ENCODE measurements around the gene FAM47E.

Gene FAM47E

DNA sequence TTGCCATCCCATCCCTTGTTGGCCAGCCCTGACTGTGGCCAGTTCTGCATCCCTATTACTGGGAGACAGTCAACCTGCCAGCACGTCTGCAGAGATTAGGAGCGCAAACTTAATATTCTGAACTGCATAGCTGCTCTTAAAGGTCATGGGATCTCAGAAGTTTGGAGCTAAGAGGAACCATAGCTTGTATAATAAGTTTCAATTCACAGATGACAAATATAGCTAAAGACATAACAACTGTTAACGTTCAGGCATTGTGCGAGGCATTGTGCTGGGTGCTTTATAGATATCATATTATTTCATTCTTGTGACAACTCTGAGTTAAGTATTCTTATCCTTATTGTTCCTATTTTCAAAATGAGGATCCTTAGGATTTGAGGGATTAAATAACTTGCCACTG, 41.6 kb upstream of the FAM47E start:
- H3K4me3 ChIP-seq (ENCODE audit: low read length), result peak overlapping the region; percentile 23
- TF ChIP-seq EZH2phosphoT487 (IDR thresholded peaks at IDR 0.05; ENCODE audit: low read depth), result no peak
- TF ChIP-seq, protein P1, sequence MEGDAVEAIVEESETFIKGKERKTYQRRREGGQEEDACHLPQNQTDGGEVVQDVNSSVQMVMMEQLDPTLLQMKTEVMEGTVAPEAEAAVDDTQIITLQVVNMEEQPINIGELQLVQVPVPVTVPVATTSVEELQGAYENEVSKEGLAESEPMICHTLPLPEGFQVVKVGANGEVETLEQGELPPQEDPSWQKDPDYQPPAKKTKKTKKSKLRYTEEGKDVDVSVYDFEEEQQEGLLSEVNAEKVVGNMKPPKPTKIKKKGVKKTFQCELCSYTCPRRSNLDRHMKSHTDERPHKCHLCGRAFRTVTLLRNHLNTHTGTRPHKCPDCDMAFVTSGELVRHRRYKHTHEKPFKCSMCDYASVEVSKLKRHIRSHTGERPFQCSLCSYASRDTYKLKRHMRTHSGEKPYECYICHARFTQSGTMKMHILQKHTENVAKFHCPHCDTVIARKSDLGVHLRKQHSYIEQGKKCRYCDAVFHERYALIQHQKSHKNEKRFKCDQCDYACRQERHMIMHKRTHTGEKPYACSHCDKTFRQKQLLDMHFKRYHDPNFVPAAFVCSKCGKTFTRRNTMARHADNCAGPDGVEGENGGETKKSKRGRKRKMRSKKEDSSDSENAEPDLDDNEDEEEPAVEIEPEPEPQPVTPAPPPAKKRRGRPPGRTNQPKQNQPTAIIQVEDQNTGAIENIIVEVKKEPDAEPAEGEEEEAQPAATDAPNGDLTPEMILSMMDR (IDR thresholded peaks at IDR 0.05; ENCODE audit: low read depth, low read length), result no peak
- H3K4me2 ChIP-seq (ENCODE audit: low read length), result peak overlapping the region; percentile 66
- H3K79me2 ChIP-seq (ENCODE audit: low read length), result no peaks in the 10 kb centered on the region
- H3K27me3 ChIP-seq (ENCODE audit: low read depth, low read length), result 0 out of 2 replicates have a peak, but pooled peaks cover 3% of the 10 kb centered on the region
- no peaks in the 10 kb centered on the region for H3K36me3 ChIP-seq (replicated peaks; ENCODE audit: low read depth, low read length)
- no peaks in the 10 kb centered on the region for H3K9me3 ChIP-seq (ENCODE audit: insufficient read depth, low read length)
- H2AFZ ChIP-seq (ENCODE audit: low read depth, low read length), result no peak overlapping the region
- H4K20me1 ChIP-seq (ENCODE audit: insufficient read depth, low read length), result peaks cover 5% of the 10 kb centered on the region
- no peak overlapping the region for H3K9ac ChIP-seq (ENCODE audit: low read length)
- peaks cover 36% of the 10 kb centered on the region for H3K4me1 ChIP-seq (ENCODE audit: low read length)
- H3K27ac ChIP-seq (ENCODE audit: low read length), result peak overlapping the region; percentile 21; the same call in 1 of the 2 replicates

DNA sequence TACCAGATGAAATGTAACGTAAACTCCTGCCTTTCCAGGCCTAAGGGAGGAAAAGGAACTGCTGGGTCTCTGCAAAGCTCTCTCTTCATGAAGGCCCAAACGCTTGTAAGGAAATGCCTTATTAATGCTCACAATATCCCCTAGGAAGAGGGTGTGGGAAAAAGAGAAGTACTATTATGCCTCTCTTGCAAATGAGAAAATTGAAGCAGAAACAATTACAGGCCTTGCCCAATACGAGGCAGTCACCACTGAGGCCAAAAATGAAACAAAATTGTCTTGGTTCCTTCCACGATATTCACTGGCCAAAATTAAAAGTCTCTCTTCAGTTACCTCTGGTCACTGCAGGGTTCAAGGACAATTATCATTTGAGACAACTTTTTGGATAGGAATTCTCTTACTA, 41.1 kb upstream of the FAM47E start:
- H3K79me2 ChIP-seq (ENCODE audit: low read length), result no peaks in the 10 kb centered on the region
- peaks cover 38% of the 10 kb centered on the region for H3K4me1 ChIP-seq (ENCODE audit: low read length)
- peaks cover 5% of the 10 kb centered on the region for H4K20me1 ChIP-seq (ENCODE audit: insufficient read depth, low read length)
- no peak overlapping the region for H3K9ac ChIP-seq (ENCODE audit: low read length)
- no peak for TF ChIP-seq EZH2phosphoT487 (IDR thresholded peaks at IDR 0.05; ENCODE audit: low read depth)
- TF ChIP-seq, protein P1 (IDR thresholded peaks at IDR 0.05; ENCODE audit: low read depth, low read length), result no peak
- no peaks in the 10 kb centered on the region for H3K9me3 ChIP-seq (ENCODE audit: insufficient read depth, low read length)
- H2AFZ ChIP-seq (ENCODE audit: low read depth, low read length), result no peak overlapping the region
- H3K27me3 ChIP-seq (ENCODE audit: low read depth, low read length), result peaks cover 8% of the 10 kb centered on the region; the same call in 1 of the 2 replicates
- H3K4me3 ChIP-seq (ENCODE audit: low read length), result peak overlapping the region; percentile 23
- no peak overlapping the region for H3K27ac ChIP-seq (ENCODE audit: low read length)
- H3K36me3 ChIP-seq (replicated peaks; ENCODE audit: low read depth, low read length), result no peaks in the 10 kb centered on the region
- H3K4me2 ChIP-seq (ENCODE audit: low read length), result peak overlapping the region; percentile 66

DNA sequence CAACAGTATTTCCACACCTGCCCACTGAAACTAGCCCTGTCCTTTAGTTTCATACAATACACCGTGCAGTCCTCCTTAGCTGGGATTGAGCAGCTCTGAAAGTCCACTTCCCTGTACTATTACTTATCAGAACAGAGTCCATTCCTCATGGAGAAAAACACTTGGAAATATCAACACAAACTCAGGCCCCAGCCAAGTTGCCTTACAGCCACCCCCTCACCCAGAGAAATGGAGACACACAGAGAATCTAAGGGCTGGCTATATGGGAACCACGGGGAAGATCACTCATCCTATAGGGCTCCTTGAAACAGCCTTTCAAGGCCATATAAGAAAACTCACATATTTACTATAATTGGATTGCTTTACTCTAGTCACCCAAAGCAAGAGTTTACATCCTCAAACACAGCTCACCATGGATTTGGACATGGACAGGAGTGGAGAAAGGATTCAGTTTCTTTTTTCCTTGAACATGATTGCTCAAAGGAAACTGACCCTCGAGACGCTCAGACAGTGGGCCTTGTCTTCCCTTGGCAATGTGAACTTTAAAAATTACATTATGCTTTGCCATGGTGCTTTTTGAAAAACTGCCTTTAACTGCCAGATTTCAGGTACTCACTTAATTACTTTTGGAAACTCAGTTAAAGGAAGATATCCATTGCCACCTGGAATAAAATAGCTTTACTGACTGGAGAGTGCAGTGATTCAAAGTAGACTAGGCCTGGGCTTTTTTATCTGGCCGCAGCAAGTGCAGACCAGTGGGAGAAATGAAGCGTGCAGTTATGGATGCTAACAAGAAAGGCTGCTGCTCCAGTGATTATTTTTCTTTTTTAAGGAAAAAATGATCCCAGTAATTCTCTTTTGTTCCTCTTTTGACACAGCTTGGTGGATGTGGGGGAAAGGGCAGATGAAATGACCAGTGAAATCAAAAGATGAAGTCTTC, 39.5 kb upstream of the FAM47E start:
- H3K4me2 ChIP-seq (ENCODE audit: low read length), result peak overlapping the region; percentile 96
- no peak for TF ChIP-seq EZH2phosphoT487 (IDR thresholded peaks at IDR 0.05; ENCODE audit: low read depth)
- TF ChIP-seq, protein P1 (IDR thresholded peaks at IDR 0.05; ENCODE audit: low read depth, low read length), result no peak
- H3K4me1 ChIP-seq (ENCODE audit: low read length), result peaks cover 46% of the 10 kb centered on the region
- H3K9me3 ChIP-seq (ENCODE audit: insufficient read depth, low read length), result no peaks in the 10 kb centered on the region
- H3K27ac ChIP-seq (ENCODE audit: low read length), result no peak overlapping the region
- peaks cover 24% of the 10 kb centered on the region for H3K27me3 ChIP-seq (ENCODE audit: low read depth, low read length)
- H3K36me3 ChIP-seq (replicated peaks; ENCODE audit: low read depth, low read length), result no peaks in the 10 kb centered on the region
- peak overlapping the region; percentile 89 for H3K4me3 ChIP-seq (ENCODE audit: low read length)
- H3K79me2 ChIP-seq (ENCODE audit: low read length), result no peaks in the 10 kb centered on the region
- no peak overlapping the region for H2AFZ ChIP-seq (ENCODE audit: low read depth, low read length)
- peaks cover 5% of the 10 kb centered on the region for H4K20me1 ChIP-seq (ENCODE audit: insufficient read depth, low read length)
- no peak overlapping the region for H3K9ac ChIP-seq (ENCODE audit: low read length)

DNA sequence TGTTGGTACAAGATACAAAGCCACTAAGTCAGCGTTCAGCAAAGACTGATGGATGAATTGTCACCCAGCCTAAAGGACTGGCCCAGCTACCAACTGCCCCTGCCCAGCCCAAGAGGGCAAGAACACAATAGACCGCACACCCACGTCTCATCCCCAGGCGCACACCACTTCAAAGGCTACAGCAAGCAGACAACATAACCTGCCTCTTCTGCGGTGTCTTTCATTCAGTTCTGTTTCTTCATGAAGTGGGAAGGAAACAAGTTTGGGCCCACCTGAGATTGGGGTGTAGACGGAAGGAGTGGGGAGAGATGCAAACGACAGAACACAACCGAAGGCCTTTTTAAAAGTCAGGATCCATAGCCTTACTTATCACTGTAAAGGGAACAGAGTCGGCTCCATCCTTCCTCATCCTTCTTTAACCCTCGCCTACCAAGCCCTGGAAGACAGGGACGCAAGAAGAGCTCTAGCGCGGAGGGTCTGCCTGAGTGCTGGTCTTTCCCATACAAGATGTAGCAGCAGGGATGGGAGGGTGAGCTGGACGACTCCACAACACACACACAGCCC, 38.6 kb upstream of the FAM47E start:
- TF ChIP-seq EZH2phosphoT487 (IDR thresholded peaks at IDR 0.05; ENCODE audit: low read depth), result no peak
- TF ChIP-seq, protein P1 (IDR thresholded peaks at IDR 0.05; ENCODE audit: low read depth, low read length), result no peak
- peak overlapping the region; percentile 89 for H3K4me3 ChIP-seq (ENCODE audit: low read length)
- peaks cover 30% of the 10 kb centered on the region for H3K27me3 ChIP-seq (ENCODE audit: low read depth, low read length)
- no peaks in the 10 kb centered on the region for H3K9me3 ChIP-seq (ENCODE audit: insufficient read depth, low read length)
- H3K9ac ChIP-seq (ENCODE audit: low read length), result peak overlapping the region; percentile 67
- peak overlapping the region; percentile 61 for H3K27ac ChIP-seq (ENCODE audit: low read length)
- H3K36me3 ChIP-seq (replicated peaks; ENCODE audit: low read depth, low read length), result no peaks in the 10 kb centered on the region
- H3K4me1 ChIP-seq (ENCODE audit: low read length), result peaks cover 46% of the 10 kb centered on the region
- peak overlapping the region; percentile 96 for H3K4me2 ChIP-seq (ENCODE audit: low read length)
- no peaks in the 10 kb centered on the region for H3K79me2 ChIP-seq (ENCODE audit: low read length)
- peak overlapping the region; percentile 37 for H2AFZ ChIP-seq (ENCODE audit: low read depth, low read length)
- H4K20me1 ChIP-seq (ENCODE audit: insufficient read depth, low read length), result peaks cover 5% of the 10 kb centered on the region

Data from OCI-LY3 (cell line).